HG03558 (cell line): Measurements from ENCODE around the gene ZNF117.
"Not testable (repeated sequence)": the region's sequence is repeated elsewhere in the genome, so short reads cannot be mapped to it uniquely, and the experiment has no call there.

Experiments
- ATAC-seq: cut with Tn5 transposase; IDR thresholded peaks from one replicate; pipeline ENCODE4 v1.9.1; 2021; ENCODE audit warnings: moderate number of reproducible peaks; ENCODE audit not compliant: unreplicated experiment; ENCODE audit errors: extremely low read depth

Gene ZNF117

GRCh38 chr7:64990936-64991335 lies at the start of gene ZNF117:
ZNF117 (minus strand) TSS chr7:64991036.
- no peak for ATAC-seq

- not testable (repeated sequence) for ATAC-seq
These were observed 47.9 kb upstream of the ZNF117 start for GRCh38 chr7:65038767-65039166.

GRCh38 chr7:65037740-65038688 lies 47.2 kb upstream of the ZNF117 start:
- peak; percentile 58 for ATAC-seq

- ATAC-seq: not testable (repeated sequence)
These were observed 45.7 kb upstream of the ZNF117 start for GRCh38 chr7:65036526-65036925.

- ATAC-seq: not testable (repeated sequence)
These were observed 44.6 kb upstream of the ZNF117 start for GRCh38 chr7:65035469-65035868.

- ATAC-seq: not testable (repeated sequence)
These were observed 43.4 kb upstream of the ZNF117 start for GRCh38 chr7:65034120-65034782.

- ATAC-seq: not testable (repeated sequence)
These were observed 42.6 kb upstream of the ZNF117 start for GRCh38 chr7:65033391-65033790.

- ATAC-seq: not testable (repeated sequence)
These were observed 34.2 kb upstream of the ZNF117 start for GRCh38 chr7:65025023-65025422.

GRCh38 chr7:65020978-65021377 lies 30.1 kb upstream of the ZNF117 start:
- not testable (repeated sequence) for ATAC-seq

- not testable (repeated sequence) for ATAC-seq
These were observed 19.0 kb upstream of the ZNF117 start for GRCh38 chr7:65009881-65010280.

- not testable (repeated sequence) for ATAC-seq
These were observed 18.6 kb upstream of the ZNF117 start for GRCh38 chr7:65009394-65009793.

GRCh38 chr7:65007036-65007435 lies 16.2 kb upstream of the ZNF117 start:
- ATAC-seq: not testable (repeated sequence)

GRCh38 chr7:65006094-65006992 lies 15.5 kb upstream of the ZNF117 start, which contains the start of gene ERV3-1:
ERV3-1 (minus strand) TSS chr7:65006687; CDS start chr7:64993026, 13,661 bp downstream.
- ATAC-seq: peak; percentile 100

- ATAC-seq: no peak
These were observed 13.7 kb upstream of the ZNF117 start for GRCh38 chr7:65004575-65004974.

GRCh38 chr7:65002972-65003585 lies 12.2 kb upstream of the ZNF117 start:
- ATAC-seq: no peak

GRCh38 chr7:65001291-65001814 lies 10.5 kb upstream of the ZNF117 start:
- ATAC-seq: no peak

- ATAC-seq: no peak
These were observed 8.5 kb upstream of the ZNF117 start for GRCh38 chr7:64999165-65000004.

- ATAC-seq: no peak
These were observed 8.0 kb upstream of the ZNF117 start for GRCh38 chr7:64998865-64999164.

GRCh38 chr7:64997927-64998391 lies 7.1 kb upstream of the ZNF117 start:
- ATAC-seq: no peak
